ENCODE results near the gene SERTAD3.
"Not testable (repeated sequence)": the region's sequence is repeated elsewhere in the genome, so short reads cannot be mapped to it uniquely, and the experiment has no call there.

Gene SERTAD3

DNA sequence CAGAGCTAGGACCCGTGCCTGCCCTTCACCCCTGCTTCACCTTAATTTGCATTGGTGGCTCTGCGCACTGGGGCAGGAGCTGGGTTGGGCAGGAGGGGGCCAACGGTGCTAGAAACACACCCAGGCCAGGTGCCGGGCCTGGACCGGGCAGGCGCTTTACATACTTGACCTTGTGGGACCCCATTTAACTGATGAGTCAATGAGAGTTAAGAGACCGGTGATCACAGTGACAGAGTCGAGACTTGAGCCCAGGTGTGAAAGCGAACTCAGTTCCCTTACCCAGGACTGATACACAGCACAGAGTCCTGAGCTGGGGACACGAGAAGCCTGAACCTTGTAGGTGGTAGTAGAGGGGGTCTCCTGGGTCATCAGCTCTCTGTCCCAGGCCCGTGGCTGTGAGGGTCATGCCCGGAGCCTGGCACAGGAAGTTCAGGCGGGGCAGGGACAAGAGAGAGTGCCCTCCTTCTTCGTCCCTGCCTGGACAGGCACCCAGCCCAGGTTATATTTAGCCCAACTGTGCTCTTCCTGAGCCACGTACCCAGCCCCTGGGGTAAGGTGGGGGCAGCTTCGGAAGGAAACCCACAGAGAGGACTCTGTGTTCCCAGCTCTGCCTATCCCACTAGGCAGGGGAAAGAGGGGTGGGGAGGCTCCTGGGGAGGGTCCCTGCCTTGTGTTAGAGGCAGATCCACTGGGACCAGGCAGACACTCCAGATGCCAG is 32.9 kb downstream of the SERTAD3 start:
- in situ Hi-C loops (cut with MboI; ENCODE audit: low sequenced_read_pairs): no loop called here

DNA sequence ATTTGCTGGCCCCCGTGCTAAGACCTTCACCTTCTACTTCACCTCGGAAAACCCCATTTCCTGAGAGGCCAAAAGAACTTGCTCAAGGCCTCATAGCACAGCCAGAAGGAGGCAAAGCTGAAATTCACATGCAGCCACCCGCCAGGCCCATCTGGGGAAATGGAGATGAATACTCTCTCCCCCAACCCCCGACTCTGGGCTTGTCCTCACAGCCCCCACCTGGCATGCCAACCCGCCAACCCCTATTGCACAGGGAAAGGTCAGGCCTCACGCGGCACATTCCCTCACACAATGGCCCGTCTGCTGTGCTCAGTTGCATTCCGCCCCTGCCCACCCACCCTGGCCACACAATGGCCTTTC is 34.1 kb downstream of the SERTAD3 start:
- in situ Hi-C loops (cut with MboI; ENCODE audit: low sequenced_read_pairs): no loop called here

DNA sequence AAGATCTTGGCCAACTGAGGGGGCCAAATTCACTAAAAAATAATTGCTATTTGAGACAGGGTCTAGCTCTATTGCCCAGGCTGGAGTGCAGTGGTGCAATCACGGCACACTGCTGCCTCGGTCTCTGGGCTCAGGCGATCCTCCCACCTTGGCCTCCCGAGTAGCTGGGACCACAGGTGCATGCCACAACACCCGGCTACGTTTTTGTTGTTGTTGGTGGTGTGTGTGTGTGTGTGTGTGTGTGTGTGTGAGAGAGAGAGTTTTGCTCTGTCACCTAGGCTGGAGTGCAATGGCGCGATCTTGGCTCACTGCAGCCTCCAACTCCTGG is 35.6 kb downstream of the SERTAD3 start:
- in situ Hi-C loops (cut with MboI; ENCODE audit: low sequenced_read_pairs): not testable (repeated sequence)

DNA sequence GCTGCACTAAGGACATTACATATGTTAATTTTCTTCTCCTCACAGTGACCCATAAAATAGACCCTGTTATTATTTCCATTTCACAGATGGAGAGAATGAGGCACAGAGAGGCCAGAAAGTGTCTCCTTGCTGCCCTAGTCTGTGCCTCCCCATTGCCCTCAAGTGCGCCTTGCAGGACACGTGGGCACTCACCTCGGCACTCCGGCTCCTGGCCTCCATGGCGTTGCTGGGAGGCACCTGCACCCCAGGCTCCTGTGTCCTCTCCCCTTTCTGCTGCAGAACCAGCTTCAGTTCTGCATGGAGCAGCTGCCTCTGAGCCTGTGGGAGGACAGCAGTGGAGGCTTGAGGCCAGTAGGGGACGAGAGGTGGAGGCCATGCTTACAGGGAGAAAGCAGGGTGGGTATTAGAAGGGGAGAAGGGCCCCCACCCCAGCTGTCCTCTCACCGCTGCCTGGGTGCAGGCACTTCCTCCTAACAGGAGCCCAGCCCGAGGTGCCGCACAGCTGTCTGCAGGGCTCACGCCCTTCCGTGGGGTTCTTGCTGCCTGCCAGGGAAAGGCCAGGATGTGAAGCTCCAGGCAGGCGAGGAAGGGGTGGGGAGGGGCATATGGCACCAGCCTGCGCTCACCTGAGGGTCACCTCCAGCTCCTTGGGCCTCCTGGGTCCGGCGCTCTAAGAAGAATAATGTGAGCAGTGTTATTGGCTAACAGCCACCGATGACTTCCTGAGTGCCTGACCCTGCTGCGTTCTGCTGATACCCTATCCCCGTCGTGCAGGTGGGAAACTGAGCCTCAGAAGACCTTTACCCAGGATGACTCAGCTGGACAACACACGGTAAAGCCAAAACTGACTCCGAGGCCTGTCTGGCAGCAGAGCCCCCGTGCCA is 36.2 kb downstream of the SERTAD3 start:
- in situ Hi-C loops (cut with MboI; ENCODE audit: low sequenced_read_pairs): no loop called here

DNA sequence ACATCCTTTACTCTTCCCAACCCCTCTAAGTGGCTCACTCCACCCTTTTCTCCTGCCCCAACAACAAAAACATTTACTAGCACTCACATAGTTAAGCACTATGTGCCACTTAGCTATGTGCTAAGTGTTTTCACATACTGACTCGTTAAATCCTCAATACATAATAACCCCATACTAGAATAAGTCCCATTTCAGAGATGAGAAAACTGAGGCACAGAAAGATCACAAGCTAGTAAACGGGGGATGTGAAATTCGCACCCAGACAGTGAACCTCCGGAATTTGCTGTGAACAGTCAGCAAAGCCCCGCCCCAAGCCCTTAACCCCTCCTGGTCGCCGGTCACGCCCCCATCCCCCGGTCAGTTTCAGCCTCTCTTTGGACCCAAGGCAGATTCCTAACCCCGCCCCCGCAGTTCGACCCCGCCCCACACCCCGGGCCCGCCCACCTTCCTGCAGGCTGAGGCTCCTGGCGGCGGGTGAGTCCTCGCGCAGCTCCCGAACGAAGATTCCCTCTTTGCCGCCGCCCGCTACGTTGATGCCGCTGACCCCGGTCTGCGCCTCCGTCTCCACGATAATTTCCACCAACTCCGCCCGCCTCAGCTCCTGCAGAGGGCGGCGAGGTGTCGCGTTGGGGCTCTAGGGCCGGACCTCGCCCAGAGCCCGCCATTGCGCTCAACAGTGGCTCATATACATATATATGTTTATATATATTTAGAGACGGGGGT is 40.7 kb downstream of the SERTAD3 start:
- in situ Hi-C loops (cut with MboI; ENCODE audit: low sequenced_read_pairs): no loop called here

DNA sequence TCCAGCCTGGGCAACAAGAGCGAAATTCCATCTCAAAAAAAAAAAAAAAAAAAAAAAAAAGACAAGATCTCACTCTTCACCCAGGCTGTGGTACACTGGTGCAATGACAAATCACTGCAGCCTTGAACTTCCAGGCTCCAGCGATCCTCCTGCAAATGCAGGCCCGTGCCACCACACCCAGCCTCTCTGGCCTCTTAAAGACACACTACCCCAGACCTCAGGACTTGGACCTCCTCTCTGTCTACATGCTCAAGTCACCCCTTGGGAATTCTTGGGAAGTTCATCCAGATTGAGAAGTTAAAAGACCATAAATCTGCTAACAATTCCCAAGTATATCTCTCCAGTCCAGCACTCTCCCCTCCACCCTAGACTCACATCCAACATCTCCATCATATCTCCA is 43.6 kb downstream of the SERTAD3 start:
- in situ Hi-C loops (cut with MboI; ENCODE audit: low sequenced_read_pairs): no loop called here

DNA sequence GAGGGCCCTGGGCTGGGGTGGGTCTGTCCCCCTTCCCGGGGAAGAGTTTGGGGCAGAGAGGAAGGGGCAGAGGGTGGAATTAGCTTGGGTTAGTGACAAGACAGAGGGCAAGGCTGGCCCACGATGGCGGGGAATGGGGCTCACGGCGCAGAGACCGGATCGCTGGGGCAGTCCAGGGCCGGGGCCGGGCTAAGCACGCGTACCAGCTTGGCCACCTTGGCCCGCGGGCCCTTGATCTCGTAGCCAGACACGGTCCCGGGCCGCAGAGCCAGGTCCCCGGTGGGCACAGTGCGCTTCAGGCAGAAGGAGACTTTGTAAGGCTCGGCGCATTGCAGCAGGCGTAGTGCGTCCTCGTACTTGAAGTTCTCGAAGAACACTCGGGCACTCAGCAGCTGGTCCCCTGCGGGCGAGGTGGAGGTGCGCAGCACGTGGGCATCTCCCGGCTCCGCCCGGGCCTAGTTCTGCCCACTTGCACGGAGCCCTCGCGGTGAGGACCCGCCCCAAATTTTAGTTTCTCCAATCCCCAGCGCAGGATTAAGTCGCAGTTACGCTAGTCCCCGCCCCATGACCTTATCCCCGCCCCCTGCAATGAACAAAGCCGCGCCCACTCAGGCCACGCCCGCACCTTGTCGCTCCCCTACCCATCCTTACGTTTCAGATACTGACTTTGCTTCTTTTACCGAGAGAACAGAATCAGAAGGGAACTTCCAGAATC is 45.6 kb downstream of the SERTAD3 start:
- in situ Hi-C loops (cut with MboI; ENCODE audit: low sequenced_read_pairs): no loop called here

DNA sequence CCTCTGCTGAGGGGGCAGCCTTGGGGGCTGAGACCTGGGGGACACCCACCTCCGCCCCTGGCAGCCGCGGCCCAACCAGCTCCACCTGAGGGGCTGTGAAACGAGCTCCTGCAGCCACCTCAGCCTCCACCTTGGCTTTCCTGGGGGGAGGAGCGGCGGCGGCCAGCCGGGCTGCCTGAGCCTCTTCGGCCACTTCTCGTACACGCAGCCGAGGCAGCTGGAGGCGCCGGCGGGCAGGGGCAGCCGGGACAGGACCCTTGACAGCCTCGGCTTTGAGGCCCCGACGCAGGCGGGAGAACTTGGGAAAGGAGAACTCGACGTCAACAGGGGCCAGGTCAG is 46.6 kb downstream of the SERTAD3 start:
- in situ Hi-C loops (cut with MboI; ENCODE audit: low sequenced_read_pairs): no loop called here

DNA sequence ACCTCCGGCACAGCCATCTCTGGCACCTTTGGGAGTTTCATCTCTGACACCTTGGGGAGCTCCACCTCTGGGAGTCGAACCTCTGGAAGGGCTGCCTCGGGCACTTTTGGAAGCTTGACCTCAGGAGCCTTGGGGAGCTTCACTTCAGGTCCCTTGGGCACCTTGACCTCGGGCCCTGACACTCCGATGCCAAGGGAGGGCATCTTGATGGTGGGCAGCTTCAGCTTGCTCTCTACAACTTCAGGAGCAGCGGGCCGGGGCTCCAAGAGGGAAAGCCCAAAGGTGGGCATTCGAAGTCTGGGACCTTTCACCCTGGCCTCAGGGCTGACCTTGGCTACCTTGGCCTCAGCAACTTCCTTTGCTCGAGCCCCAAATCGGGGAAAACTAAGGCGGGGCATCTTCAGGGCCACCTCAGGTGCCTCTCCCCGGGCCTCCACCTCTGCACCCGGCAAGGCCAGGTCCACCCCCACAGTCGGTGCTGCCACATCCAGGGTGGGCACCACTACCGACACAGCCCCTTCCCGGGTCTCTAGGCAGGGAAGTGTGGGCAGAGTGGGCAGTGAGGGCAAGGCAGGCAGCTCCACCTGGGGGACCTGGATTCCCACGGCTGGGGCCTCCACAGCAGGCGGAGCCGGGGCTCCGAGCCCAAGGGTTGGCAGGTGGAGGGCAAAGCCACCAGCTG is 47.1 kb downstream of the SERTAD3 start:
- in situ Hi-C loops (cut with MboI; ENCODE audit: low sequenced_read_pairs): no loop called here

DNA sequence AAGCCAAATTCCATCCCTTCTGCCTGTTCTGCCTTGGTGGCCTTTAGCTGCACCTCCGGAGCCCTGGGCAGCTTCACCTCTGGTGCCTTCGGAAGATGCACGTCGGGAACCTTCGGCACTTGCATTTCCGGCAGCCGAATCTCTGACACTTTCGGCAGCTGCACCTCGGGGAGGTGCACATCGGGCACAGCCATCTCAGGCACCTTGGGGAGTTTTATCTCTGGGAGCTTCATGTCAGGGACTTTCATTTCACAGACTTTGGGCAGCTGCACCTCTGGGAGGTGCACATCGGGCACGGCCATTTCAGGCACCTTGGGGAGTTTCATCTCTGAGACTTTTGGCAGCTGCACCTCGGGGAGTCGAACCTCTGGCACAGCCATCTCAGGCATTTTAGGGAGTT is 48.2 kb downstream of the SERTAD3 start:
- in situ Hi-C loops (cut with MboI; ENCODE audit: low sequenced_read_pairs): no loop called here

DNA sequence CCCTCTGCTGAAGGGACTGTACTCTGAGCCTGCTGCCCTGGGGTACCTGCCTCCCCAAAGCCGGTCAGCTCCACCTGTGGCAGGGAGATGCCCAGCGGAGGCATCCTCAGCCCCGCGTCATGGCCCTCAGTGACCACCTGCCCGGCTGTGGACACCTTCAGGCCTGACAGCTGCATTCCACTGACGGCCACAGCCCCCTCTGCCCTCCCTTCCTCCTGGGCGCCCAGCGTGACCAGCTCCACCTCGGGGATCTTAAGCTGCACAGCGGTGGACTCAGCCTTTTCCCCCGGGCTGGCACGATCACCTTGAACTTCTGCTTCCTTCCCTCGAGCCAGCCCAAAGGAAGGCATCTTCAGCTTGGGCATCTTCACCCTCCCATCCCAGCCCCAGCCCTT is 49.3 kb downstream of the SERTAD3 start:
- in situ Hi-C loops (cut with MboI; ENCODE audit: low sequenced_read_pairs): no loop called here

DNA sequence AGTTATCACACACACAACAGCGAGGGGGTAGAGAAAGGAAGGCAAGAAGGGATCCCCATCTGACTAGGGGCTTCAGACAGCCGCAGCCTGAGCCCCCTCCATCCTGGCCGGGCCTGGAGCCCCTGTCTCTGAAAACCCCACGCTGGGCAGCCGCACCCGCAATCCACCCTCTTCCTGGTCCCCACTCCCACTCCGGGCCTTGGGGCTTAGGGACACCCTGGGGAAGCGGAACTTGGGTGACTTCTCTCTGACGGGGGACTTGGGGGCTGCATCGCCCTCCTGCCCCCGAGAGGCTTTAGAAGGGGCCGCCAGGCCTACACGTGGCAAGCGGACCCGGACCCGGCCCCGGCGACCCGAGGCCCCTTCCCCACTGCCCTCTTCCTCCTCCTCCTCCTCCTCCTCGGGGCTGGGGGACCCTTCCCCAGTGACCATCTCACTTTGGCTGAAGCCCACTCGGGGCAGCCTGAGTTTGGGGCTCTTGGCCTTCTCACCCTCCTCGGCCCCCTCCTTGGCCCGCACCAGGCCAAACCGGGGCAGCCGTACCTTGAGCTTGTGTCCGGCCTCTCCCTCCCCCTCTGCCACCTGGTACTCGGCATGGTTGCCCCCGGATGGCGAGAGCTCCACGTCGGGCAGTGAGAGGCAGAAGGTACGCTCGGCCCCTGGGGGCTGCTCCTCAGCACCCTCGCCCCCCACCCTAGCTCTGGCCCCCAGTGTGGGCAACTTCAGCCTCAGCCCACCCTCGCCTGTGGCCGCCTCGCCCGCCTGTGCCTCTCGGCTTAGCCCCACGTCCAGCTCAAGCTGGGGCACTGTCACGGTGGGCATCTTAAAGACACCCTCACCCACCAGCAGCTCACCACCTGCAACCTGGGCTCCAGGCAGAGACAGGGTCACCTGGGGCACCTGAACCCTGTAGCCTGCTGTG is 50.0 kb downstream of the SERTAD3 start:
- in situ Hi-C loops (cut with MboI; ENCODE audit: low sequenced_read_pairs): no loop called here

DNA sequence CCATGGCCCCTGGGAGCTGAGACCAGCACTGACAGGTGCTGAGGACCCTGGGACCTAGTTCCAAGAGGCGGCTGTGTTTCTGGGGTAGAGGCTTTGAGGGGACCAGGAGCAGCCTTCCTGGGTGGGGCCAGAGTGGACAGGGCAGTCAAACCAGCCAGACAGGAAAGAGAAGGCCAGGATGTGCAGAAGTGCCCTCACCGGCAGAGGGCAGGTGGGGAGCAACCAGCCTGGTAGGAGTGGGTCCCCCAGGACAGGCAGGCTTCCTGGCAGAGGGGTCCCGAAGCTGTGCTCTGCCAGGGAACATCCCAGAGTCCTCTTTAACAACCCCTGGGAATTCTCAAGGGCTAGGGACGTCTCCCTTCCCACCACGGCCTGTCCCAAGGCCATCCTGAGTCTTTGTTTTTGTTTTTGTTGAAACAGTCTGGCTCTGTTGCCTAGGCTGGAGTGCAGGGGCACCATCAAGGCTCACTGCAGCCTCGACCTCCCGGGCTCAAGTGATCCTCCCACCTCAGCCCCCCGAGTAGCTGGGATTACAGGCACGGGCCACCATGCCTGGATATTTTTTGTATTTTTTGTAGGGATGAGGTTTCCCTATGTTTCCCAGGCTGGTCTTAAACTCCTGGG is 51.1 kb downstream of the SERTAD3 start:
- in situ Hi-C loops (cut with MboI; ENCODE audit: low sequenced_read_pairs): no loop called here

DNA sequence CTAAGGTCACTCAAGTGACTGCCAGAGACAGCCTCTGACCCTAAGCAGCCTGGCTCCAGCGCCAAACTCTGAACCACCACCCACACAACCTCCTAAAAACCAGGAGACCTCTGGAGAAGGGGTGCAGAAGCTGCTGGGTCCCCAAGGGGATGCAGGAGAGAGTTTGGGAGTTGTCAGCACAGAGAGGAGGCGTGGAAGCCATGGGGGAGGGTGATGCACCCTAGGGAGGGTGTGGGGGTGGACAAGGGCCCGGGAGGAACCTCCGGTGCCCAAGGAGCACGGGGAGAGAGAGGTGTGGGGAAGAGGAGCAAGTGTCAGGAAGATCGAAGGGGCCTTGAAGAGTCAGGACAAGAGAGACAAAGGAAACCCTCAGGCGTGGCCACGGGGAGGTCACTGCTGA is 52.0 kb downstream of the SERTAD3 start:
- in situ Hi-C loops (cut with MboI; ENCODE audit: low sequenced_read_pairs): no loop called here
